Heart left ventricle (tissue), 16 donors: ENCODE data around the gene RANBP17. TPM values are rescaled to one million over a fixed set of nuclear protein-coding genes. Genes with fewer than 3 reads are reported as not detected.
A peak's percentile ranks its signal among the peaks of the same experiment; 100 is the strongest.

Source experiments
- ATAC-seq, 4 donors: fragments of 200-7000 bp; cut with Tn5 transposase; one replicate each; pipeline ENCODE4 v1.9.1; 2020 to 2022; ENCODE audit warnings: moderate library complexity in 4 of 4, mild to moderate bottlenecking in 3 of 4, moderate number of reproducible peaks in 1 of 4
- DNase-seq, 5 donors: peaks; one replicate each; pipeline ENCODE4 v3.0.0-alpha.2; 2020
- H3K27ac ChIP-seq, 12 donors: fragments of 200-600 bp; sonication (generic) in 4 of 12; one replicate each; pipeline versions ENCODE4 v1.5.0 to v1.8.0; 2016 to 2022; ENCODE audit warnings: mild to moderate bottlenecking in 2 of 12
- H3K27me3 ChIP-seq, 9 donors: fragments of 200-600 bp; sonication (generic) in 2 of 9; one replicate each; pipeline versions ENCODE4 v1.5.1 to v1.8.0; 2016 to 2022; ENCODE audit warnings: mild to moderate bottlenecking in 3 of 9
- H3K36me3 ChIP-seq, 9 donors: fragments of 200-600 bp; sonication (generic) in 2 of 9; one replicate each; pipeline versions ENCODE4 v1.5.0 to v1.8.0; 2018 to 2022; ENCODE audit warnings: mild to moderate bottlenecking in 2 of 9
- H3K4me1 ChIP-seq, 12 donors: fragments of 200-600 bp; sonication (generic) in 4 of 12; one replicate each; pipeline versions ENCODE4 v1.5.0 to v1.8.0; 2016 to 2022; ENCODE audit warnings: mild to moderate bottlenecking in 3 of 12
- H3K4me3 ChIP-seq, 12 donors: fragments of 200-600 bp; sonication (generic) in 4 of 12; one replicate each; pipeline versions ENCODE4 v1.5.0 to v1.8.0; 2017 to 2022; ENCODE audit warnings: mild to moderate bottlenecking in 9 of 12, moderate library complexity in 4 of 12
- H3K9me3 ChIP-seq, 12 donors: fragments of 200-600 bp; sonication (generic) in 4 of 12; one replicate each; pipeline versions ENCODE4 v1.5.0 to v1.8.0; 2016 to 2022; ENCODE audit warnings: mild to moderate bottlenecking in 1 of 12
- POLR2A ChIP-seq, 2 donors: fragments of 450-650 bp; IDR thresholded peaks; one replicate each; pipeline ENCODE4 v1.6.1; 2017; ENCODE audit warnings: antibody characterized with exemption in 2 of 2, mild to moderate bottlenecking in 2 of 2, moderate library complexity in 2 of 2
- WGBS, 4 donors: extraction: QIAGEN DNeasy Blood & Tissue Kit in 2 of 4; methylation state at CpG; one replicate each; pipeline versions ENCODE4 v1.1.5 to v1.1.7; 2013 to 2018; 5-methylcytosine and 5-hydroxymethylcytosine counted together
- intact Hi-C, 10 donors: fragments of 100-400 bp; cut with DNase I; formaldehyde crosslinking; loops; one replicate each; pipeline versions ENCODE4 v1.11.1 to v1.14.2; 2022
- polyA plus RNA-seq, 2 donors: library from polyadenylated mRNA; stranded (reverse); fragments of 200-250 nt; gene quantifications; one replicate each; pipeline ENCODE4 v1.2.3, GENCODE V29; 2013
- total RNA-seq, 9 donors: library from RNA; depleted of rRNA in 2 of 9; stranded (reverse); fragments of >200 nt in 2 of 9; fragmentation: NEBNext Ultra II Directional in 3 of 9; extraction: Animal tissue kit (Norgen Biotek cat#: 25700) in 3 of 9; gene quantifications; one replicate each; pipeline versions ENCODE4 v1.1.0 to v1.2.4, GENCODE V29; 2016 to 2023
- TF ChIP-seq, protein P1 (sequence below), 12 donors: fragments of 200-600 bp; sonication (generic) in 4 of 12; IDR thresholded peaks; one replicate each; pipeline versions ENCODE4 v1.5.0 to v1.8.0; 2018 to 2022; ENCODE audit warnings: antibody characterized with exemption in 12 of 12, mild to moderate bottlenecking in 5 of 12
- donor health status: ischemic (EF 13 %, LVEDD 7.1; RV severe dilation, severe dysfunction).
- donor health status: healthy with polysubstance abuse.
- donor health status: DM: no; HTN: yes; CAD: no.
- donor health status: DM: no; HTN: no; CAD: no.
- donor health status: ischemic (EF 25% LVEDD 6.9; RV normal size, moderate dysfunction).
- donor health status: ischemic (EF 25% LVEDD 5.7; RV mildly dilated, moderate dysfunction).
- donor health status: healthy.
- donor health status: DM: yes; HTN: yes; CAD: no.
- donor health status: ischemic (EF 35%, LVEDD 5.7; RV mildly dilated, moderate dysfunction).
- donor health status: nonischemic (EF 11% LVEDD 7.7; RV severe dilation, severe dysfunction).
- donor health status: DM: yes; HTN: yes; CAD: no.
- donor health status: PGD.
- donor health status: ischemic (EF 29% LVEDD 5.4; RV normal size, mild dysfunction).
- donor health status: nonischemic (EF 23%, LVEDD 6.1; RV moderate dilation, normal function).

The RANBP17 gene
- total and polyA plus RNA-seq, 11 donors: 0.65 to 11.5 (median 3.7) TPM

DNA sequence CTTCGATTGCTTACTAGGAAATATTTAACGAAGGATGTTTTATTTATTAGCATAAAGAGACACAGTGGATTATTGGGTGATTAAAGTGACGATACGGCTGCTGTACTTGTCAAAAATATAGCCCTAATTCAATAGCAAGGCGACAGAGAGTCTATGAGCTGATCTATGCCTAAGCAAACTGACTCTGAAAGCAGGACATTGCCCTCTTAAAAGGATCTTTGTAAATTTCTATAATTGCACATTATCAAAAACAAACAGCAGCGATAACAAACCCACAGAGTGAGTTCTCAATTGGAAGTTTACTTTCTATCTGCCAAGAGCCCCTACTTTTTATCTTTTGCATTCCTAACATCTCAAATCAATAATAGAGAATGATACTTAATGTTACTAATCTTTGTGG is 478.7 kb downstream of the RANBP17 start:
- Histone ChIP-seq H3K27ac (no peak overlapping the region), H3K9me3 (no peaks in the 10 kb centered on the region), H3K4me1 (peaks cover 0 to 11% (median 0%) of the 10 kb centered on the region in 12 donors), H3K4me3 (no peak overlapping the region), H3K36me3 (no peaks in the 10 kb centered on the region), H3K27me3 (peaks cover 0 to 44% (median 13%) of the 10 kb centered on the region in 9 donors)
- DNase-seq (no peak), ATAC-seq (no peak)
- TF ChIP-seq POLR2A (IDR thresholded peaks at IDR 0.05): no peak
- TF ChIP-seq, protein P1, sequence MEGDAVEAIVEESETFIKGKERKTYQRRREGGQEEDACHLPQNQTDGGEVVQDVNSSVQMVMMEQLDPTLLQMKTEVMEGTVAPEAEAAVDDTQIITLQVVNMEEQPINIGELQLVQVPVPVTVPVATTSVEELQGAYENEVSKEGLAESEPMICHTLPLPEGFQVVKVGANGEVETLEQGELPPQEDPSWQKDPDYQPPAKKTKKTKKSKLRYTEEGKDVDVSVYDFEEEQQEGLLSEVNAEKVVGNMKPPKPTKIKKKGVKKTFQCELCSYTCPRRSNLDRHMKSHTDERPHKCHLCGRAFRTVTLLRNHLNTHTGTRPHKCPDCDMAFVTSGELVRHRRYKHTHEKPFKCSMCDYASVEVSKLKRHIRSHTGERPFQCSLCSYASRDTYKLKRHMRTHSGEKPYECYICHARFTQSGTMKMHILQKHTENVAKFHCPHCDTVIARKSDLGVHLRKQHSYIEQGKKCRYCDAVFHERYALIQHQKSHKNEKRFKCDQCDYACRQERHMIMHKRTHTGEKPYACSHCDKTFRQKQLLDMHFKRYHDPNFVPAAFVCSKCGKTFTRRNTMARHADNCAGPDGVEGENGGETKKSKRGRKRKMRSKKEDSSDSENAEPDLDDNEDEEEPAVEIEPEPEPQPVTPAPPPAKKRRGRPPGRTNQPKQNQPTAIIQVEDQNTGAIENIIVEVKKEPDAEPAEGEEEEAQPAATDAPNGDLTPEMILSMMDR (IDR thresholded peaks at IDR 0.05): no peak
- 77 to 83% (median 81%) methylated on average over 6 of the region's 6 CpGs for WGBS, 4 donors
- intact Hi-C loops: loop anchor here in 3 of 10 donors (5.0 to 10.0 kb wide), 3 partner anchors 703 to 906 kb away; no protein-coding TSS in a partner anchor

DNA sequence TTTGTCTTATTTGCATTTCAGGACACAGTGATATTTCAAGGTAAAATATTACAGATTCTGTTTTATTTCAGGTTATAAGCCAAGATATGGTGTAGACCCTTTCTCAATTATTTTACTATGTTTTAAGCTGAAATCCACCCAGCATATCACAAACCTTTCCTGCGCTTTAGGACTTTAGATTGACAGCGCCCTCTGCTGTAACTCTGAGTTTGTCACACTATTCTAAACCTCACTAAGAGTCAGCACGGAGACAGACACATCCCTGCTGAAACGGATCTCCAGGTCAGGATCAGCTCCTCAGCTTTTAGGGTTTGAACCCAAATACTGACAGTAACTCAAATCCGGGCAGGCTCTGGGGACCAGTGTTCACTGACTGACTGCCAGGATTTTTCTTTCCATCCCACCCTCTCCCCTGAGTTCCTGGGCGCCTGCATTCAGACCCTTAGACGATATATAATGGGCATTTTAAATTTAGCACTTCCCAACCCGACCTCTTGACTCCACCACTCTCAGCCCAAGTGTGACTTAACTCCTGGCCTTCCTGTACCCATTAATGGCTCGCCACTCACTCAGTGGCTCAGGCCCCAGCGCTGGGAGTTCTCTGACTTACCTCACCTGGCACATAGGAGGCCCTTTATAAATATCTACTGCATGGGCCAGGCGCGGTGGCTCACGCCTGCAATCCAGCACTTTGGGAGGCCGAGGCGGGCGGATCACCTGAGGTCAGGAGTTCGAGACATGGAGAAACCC is 480.7 kb downstream of the RANBP17 start:
- intact Hi-C loops: loop anchor here in 3 of 10 donors (5.0 to 10.0 kb wide), 3 partner anchors 705 to 908 kb away; no protein-coding TSS in a partner anchor
- no peaks in the 10 kb centered on the region for H3K9me3 ChIP-seq
- DNase-seq (peak in 2 of 5 donors; percentile 14 to 31), ATAC-seq (peak in 3 of 4 donors; percentile 61 to 70 (median 63))
- H3K36me3 ChIP-seq: no peaks in the 10 kb centered on the region
- no peak overlapping the region for H3K27ac ChIP-seq
- peaks cover 0 to 25% (median 8%) of the 10 kb centered on the region in 9 donors for H3K27me3 ChIP-seq
- WGBS, 4 donors: 50 to 52% (median 51%) methylated on average over 17 of the region's 17 CpGs
- no peak for TF ChIP-seq POLR2A (IDR thresholded peaks at IDR 0.05)
- TF ChIP-seq, protein P1 (IDR thresholded peaks at IDR 0.05): peak; percentile 38 to 72 (median 48)
- no peaks in the 10 kb centered on the region for H3K4me1 ChIP-seq
- no peak overlapping the region for H3K4me3 ChIP-seq

DNA sequence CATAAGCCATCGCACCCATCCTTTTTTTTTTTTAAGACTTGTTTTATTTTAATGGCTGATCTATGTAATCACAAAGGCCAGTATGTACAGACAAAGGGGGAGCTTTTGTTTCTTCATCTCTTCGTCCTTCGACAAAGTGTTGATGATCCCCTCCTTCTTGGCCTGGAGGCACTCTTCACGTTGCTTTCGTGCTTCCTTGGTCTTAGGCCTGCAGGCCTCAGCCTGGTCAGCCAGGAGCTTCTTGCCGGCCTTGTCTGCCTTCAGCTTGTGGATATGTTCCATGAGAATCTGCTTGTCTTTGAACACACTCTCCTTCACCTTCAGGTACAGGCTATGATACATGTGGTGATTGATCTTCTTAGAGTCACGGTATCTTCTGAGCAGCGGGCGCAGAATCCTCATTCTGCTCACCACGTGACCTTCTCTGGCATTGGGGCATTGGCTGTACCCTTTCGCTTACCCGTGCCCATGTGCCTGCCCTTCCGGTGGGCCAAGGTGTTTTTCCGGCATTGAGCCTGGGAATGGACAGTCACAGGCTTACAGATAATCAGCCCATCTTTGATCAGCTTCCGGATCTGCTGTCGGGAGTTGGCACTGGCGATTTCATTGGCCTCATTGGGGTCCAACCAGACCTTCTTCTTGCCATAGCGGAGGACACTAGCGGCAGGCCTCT is 483.3 kb downstream of the RANBP17 start:
- DNase-seq (no peak), ATAC-seq (no peak)
- H3K27ac ChIP-seq: no peak overlapping the region
- TF ChIP-seq, protein P1 (IDR thresholded peaks at IDR 0.05): no peak
- no peak for TF ChIP-seq POLR2A (IDR thresholded peaks at IDR 0.05)
- no peaks in the 10 kb centered on the region for H3K36me3 ChIP-seq
- H3K27me3 ChIP-seq: peaks cover 0 to 15% (median 4%) of the 10 kb centered on the region in 9 donors
- intact Hi-C loops: loop anchor here in 3 of 10 donors (5.0 to 10.0 kb wide), 3 partner anchors 708 to 910 kb away; no protein-coding TSS in a partner anchor
- no peak overlapping the region for H3K4me3 ChIP-seq
- WGBS, 4 donors: 92 to 94% (median 94%) methylated on average over 19 of the region's 19 CpGs
- H3K9me3 ChIP-seq: no peaks in the 10 kb centered on the region
- H3K4me1 ChIP-seq: no peaks in the 10 kb centered on the region

Other genes with a start within 250 kb of the RANBP17 start
- 1 to 10 TPM in 1 of 9 donors, under 1 TPM in 5, not detected in 3; 0.21 to 2.9 (median 0.31) TPM for gene GABRP, start 78.3 kb upstream of the RANBP17 start, total RNA-seq
- gene GABRP, start 78.3 kb upstream of the RANBP17 start, polyA plus RNA-seq: under 1 TPM; 0.08 to 0.22 TPM